GM12874 (cell line): ENCODE results near the gene NEK6.

ENCODE experiments used
- CTCF ChIP-seq: IDR thresholded peaks from 2 replicates; pipeline ENCODE4 v1.5.1; 2011; ENCODE audit warnings: low read depth, mild to moderate bottlenecking, control low read depth, low read length, moderate library complexity; ENCODE audit not compliant: insufficient read depth

NEK6 gene

GRCh38 chr9:124266139-124266825, 8.5 kb downstream of the NEK6 start:
- TF ChIP-seq CTCF = no peak

DNA sequence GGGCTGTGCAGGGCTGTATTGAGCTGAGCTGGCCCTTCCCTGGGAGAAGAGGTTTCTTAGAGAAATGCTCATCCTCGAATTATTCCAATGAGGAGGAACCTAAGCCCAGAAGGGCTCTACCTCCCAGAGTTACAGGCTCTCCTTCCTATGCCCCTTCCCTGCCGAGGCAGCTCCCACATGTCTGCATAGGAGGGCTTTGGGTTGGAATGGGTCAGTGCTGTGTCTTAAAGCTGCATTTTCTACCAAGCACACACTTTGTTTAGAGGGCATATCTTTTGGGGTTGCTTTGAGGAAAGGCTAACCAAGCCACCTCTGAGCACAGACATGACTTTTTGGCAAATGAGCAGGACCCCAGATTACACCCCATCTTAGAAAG, 9.1 kb downstream of the NEK6 start:
- TF ChIP-seq CTCF = no peak

GRCh38 chr9:124267271-124267807, 9.6 kb downstream of the NEK6 start:
- TF ChIP-seq CTCF = no peak

- no peak for TF ChIP-seq CTCF
Measured at GRCh38 chr9:124268248-124268647, 10.5 kb downstream of the NEK6 start.

DNA sequence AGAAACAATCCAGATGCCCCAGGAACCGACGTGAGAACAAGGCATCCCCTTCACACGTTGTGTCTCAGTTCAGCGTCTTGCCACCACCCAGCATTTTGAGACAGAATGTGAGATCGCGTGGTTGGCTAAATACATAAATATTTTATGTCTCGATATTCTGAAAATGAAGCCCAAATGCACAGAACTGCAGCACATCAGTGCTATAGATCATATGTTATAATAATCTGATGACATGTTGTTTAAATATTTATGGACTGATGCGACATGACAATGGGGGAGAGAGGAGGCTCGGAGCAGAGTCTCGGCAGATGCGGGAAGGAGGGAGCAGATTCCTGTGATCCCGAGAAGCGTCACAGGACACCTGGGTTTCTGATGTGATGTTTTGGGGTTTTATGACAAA, 10.9 kb downstream of the NEK6 start:
- TF ChIP-seq CTCF = no peak

GRCh38 chr9:124269556-124269955, 11.8 kb downstream of the NEK6 start:
- no peak for TF ChIP-seq CTCF

DNA sequence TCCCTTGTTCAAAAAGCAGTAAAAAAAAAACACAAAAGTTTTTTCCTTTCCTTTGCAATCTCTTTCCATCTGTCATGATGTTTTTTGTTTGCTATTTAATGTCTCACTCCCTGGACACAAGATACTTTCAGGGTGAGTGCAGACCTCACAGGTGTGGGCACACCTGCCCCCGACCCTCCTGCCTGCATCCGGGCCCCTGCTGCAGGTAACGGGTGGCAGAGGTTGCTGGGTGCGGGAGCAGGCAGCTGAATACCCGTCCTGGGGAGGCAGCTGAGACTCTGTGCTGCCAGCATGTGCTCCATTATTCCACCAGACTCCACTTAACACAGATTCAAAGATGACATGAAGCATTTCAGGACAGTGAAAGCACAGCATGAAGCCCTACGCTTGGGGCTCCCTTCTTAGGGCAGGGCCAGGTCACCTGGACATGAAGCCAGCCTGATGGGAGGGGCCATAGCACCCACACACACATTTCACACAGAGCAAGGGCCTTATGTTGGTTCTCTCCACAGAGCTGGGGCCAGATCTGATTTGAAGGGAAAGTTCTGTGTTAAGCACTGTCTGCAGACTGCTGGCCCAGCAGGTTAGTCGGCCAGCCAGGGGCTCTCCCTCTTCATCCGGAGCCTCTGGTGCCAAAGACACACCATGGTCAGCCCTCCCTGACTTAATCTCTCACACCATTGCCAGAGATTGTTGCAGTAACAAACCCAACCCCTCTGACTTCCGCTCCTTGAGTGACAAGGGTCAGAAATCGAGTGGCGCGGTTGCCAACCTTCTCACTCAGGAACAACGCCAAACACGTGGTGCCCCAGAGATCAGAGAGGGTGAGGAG, 13.0 kb downstream of the NEK6 start:
- TF ChIP-seq CTCF = no peak
